ENCODE results near the gene OSBPL6. TPM values are rescaled to one million over a fixed set of nuclear protein-coding genes. Genes with fewer than 3 reads are reported as not detected.
"Not testable (repeated sequence)": the region's sequence is repeated elsewhere in the genome, so short reads cannot be mapped to it uniquely, and the experiment has no call there.

OSBPL6 gene
- total RNA-seq, 1 experiment from 2014 or later, result 2.1 TPM

DNA sequence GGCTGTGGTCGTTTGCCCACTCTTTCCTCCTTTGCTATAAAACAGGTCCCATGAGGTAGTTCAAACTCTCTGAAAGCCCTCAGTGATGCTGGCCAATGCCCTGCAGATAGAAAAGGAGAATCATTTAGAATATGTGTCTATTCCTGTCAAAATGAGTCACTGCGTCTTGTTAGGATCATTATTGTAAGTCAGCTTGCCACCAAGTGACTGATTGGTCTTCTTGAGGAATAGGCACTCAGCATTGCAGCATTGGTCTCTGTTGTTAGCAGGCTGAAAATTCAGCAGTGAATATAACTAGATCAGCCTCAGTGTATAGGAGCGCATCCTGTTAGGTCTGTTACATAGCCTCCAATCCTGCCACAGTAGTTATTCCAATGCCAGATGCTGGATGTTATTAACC, 227.8 kb downstream of the OSBPL6 start:
- Histone ChIP-seq H3K4me3 (ENCODE audit: low read depth in 2 of 2, low read length in 2 of 2) (no peak overlapping the region), H3K27ac (ENCODE audit: low read length) (no peak overlapping the region), H3K4me1 (ENCODE audit: control insufficient read depth, insufficient read depth, low read length) (no peaks in the 10 kb centered on the region), H3K27me3 (ENCODE audit: control insufficient read depth, insufficient read depth, low read length) (no peaks in the 10 kb centered on the region), H3K36me3 (ENCODE audit: control insufficient read depth, insufficient read depth, low read length) (no peaks in the 10 kb centered on the region), H3K9me3 (ENCODE audit: control insufficient read depth, insufficient read depth, low read depth, low read length) (no peaks in the 10 kb centered on the region; the same call in 1 of the 2 replicates)
- no TSS peak for BruUV-seq (replicated peaks)
- in situ Hi-C loops (cut with HindIII; ENCODE audit: low pct_unique_long_range_greater_than_20kb, low sequenced_read_pairs) (loop anchor here (10.0 kb wide), 1 partner anchor 297 kb away; no protein-coding TSS in a partner anchor), intact Hi-C loops (cut with micrococcal nuclease; ENCODE audit: unreplicated experiment) (no loop called here)
- POLR2A ChIA-PET, result no interaction called here
- CTCF ChIA-PET, result no interaction called here
- DNase-seq (ENCODE audit: low read depth, low spot score), result no peak
- TF ChIP-seq, protein P1, sequence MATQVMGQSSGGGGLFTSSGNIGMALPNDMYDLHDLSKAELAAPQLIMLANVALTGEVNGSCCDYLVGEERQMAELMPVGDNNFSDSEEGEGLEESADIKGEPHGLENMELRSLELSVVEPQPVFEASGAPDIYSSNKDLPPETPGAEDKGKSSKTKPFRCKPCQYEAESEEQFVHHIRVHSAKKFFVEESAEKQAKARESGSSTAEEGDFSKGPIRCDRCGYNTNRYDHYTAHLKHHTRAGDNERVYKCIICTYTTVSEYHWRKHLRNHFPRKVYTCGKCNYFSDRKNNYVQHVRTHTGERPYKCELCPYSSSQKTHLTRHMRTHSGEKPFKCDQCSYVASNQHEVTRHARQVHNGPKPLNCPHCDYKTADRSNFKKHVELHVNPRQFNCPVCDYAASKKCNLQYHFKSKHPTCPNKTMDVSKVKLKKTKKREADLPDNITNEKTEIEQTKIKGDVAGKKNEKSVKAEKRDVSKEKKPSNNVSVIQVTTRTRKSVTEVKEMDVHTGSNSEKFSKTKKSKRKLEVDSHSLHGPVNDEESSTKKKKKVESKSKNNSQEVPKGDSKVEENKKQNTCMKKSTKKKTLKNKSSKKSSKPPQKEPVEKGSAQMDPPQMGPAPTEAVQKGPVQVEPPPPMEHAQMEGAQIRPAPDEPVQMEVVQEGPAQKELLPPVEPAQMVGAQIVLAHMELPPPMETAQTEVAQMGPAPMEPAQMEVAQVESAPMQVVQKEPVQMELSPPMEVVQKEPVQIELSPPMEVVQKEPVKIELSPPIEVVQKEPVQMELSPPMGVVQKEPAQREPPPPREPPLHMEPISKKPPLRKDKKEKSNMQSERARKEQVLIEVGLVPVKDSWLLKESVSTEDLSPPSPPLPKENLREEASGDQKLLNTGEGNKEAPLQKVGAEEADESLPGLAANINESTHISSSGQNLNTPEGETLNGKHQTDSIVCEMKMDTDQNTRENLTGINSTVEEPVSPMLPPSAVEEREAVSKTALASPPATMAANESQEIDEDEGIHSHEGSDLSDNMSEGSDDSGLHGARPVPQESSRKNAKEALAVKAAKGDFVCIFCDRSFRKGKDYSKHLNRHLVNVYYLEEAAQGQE (IDR thresholded peaks at IDR 0.05; ENCODE audit: insufficient read depth in 1 of 2, low read depth in 2 of 2, low read length in 1 of 2), result no peak
- no peak for TF ChIP-seq TCF7L2 (IDR thresholded peaks at IDR 0.05; ENCODE audit: low read depth, low read length)
- no peak for TF ChIP-seq POLR2AphosphoS5 (IDR thresholded peaks at IDR 0.05; ENCODE audit: low read depth, low read length)
- TF ChIP-seq, protein P2, sequence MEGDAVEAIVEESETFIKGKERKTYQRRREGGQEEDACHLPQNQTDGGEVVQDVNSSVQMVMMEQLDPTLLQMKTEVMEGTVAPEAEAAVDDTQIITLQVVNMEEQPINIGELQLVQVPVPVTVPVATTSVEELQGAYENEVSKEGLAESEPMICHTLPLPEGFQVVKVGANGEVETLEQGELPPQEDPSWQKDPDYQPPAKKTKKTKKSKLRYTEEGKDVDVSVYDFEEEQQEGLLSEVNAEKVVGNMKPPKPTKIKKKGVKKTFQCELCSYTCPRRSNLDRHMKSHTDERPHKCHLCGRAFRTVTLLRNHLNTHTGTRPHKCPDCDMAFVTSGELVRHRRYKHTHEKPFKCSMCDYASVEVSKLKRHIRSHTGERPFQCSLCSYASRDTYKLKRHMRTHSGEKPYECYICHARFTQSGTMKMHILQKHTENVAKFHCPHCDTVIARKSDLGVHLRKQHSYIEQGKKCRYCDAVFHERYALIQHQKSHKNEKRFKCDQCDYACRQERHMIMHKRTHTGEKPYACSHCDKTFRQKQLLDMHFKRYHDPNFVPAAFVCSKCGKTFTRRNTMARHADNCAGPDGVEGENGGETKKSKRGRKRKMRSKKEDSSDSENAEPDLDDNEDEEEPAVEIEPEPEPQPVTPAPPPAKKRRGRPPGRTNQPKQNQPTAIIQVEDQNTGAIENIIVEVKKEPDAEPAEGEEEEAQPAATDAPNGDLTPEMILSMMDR (IDR thresholded peaks at IDR 0.05), result no peak
- TF ChIP-seq SIN3A (IDR thresholded peaks at IDR 0.05; ENCODE audit: borderline replicate concordance, insufficient read depth, low read depth, low read length), result no peak
- no peak for ATAC-seq

DNA sequence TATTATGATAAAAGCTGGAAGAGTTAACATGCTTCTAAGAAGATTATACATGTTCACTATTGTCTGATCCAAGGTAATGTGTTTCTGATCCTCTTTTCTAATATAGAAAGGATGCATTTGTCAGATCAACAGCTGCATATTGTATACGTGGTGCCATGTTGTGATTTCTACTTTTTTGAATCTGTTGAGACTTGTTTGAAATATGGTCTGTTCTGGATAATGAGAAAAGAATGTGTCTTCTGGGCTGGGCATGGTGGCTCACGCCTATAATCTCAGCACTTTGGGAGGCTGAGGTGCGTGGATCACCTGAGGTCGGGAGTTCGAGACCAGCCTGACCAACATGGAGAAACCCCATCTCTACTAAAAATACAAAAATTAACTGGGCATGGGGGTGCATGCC, 229.4 kb downstream of the OSBPL6 start:
- DNase-seq (ENCODE audit: low read depth, low spot score); ATAC-seq; H3K9me3 ChIP-seq (ENCODE audit: control insufficient read depth, insufficient read depth, low read depth, low read length); H3K4me3 ChIP-seq (ENCODE audit: low read depth in 2 of 2, low read length in 2 of 2); BruUV-seq (replicated peaks); POLR2A ChIA-PET; H3K27me3 ChIP-seq (ENCODE audit: control insufficient read depth, insufficient read depth, low read length); H3K4me1 ChIP-seq (ENCODE audit: control insufficient read depth, insufficient read depth, low read length); CTCF ChIA-PET; intact Hi-C loops (cut with micrococcal nuclease; ENCODE audit: unreplicated experiment); H3K27ac ChIP-seq (ENCODE audit: low read length); H3K36me3 ChIP-seq (ENCODE audit: control insufficient read depth, insufficient read depth, low read length): not testable (repeated sequence)
- in situ Hi-C loops (cut with HindIII; ENCODE audit: low pct_unique_long_range_greater_than_20kb, low sequenced_read_pairs), result loop anchor here (10.0 kb wide), 1 partner anchor 299 kb away; no protein-coding TSS in a partner anchor

DNA sequence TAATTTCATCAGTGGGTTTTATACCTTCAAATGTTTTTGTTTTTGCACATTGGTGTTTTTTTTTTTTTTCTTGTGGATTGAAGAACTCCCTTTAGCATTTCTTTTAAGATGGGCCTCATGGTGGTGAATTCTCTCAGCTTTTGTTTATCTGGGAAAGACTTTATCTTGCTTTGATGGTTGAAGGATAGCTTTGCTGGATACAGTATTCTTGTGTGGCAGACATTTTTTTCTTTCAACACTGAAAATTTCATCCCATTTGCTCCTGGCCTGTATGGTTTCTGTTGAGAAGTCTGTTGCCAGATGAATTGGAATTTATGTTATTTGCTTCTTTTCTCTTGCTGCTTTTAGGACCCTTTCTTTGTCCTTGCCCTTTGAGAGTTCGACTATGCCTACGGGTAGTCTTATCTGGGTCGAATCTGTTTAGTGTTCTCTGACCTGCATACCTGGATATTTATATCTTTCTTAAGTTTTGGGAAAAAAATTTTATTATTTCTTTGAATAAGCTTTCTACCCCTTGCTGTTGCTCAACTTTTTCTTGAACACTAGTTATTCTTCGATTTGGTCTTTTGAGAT, 231.0 kb downstream of the OSBPL6 start:
- BruUV-seq (replicated peaks), result no TSS peak
- Histone ChIP-seq H3K4me3 (ENCODE audit: low read depth in 2 of 2, low read length in 2 of 2) (no peak overlapping the region), H3K27ac (ENCODE audit: low read length) (no peak overlapping the region), H3K36me3 (ENCODE audit: control insufficient read depth, insufficient read depth, low read length) (no peaks in the 10 kb centered on the region), H3K4me1 (ENCODE audit: control insufficient read depth, insufficient read depth, low read length) (no peaks in the 10 kb centered on the region), H3K9me3 (ENCODE audit: control insufficient read depth, insufficient read depth, low read depth, low read length) (no peaks in the 10 kb centered on the region; the same call in 1 of the 2 replicates), H3K27me3 (ENCODE audit: control insufficient read depth, insufficient read depth, low read length) (no peaks in the 10 kb centered on the region)
- ATAC-seq (no peak), DNase-seq (ENCODE audit: low read depth, low spot score) (no peak)
- ChIA-PET CTCF (no interaction called here), POLR2A (no interaction called here)
- TF ChIP-seq POLR2AphosphoS5 (IDR thresholded peaks at IDR 0.05; ENCODE audit: low read depth, low read length) (no peak), TCF7L2 (IDR thresholded peaks at IDR 0.05; ENCODE audit: low read depth, low read length) (no peak), SIN3A (IDR thresholded peaks at IDR 0.05; ENCODE audit: borderline replicate concordance, insufficient read depth, low read depth, low read length) (no peak)
- TF ChIP-seq, protein P1 (IDR thresholded peaks at IDR 0.05; ENCODE audit: insufficient read depth in 1 of 2, low read depth in 2 of 2, low read length in 1 of 2), result no peak
- TF ChIP-seq, protein P2 (IDR thresholded peaks at IDR 0.05), result no peak
- in situ Hi-C loops (cut with HindIII; ENCODE audit: low pct_unique_long_range_greater_than_20kb, low sequenced_read_pairs), result loop anchor here (10.0 kb wide), 1 partner anchor 301 kb away; no protein-coding TSS in a partner anchor
- intact Hi-C loops (cut with micrococcal nuclease; ENCODE audit: unreplicated experiment), result no loop called here

Data from Panc1 (cell line).